GM23338 (cell line): ENCODE measurements around the gene UNC13D. TPM values are rescaled to one million over a fixed set of nuclear protein-coding genes. Genes with fewer than 3 reads are reported as not detected.

Experiments used
- ATAC-seq: fragments of 200-7000 bp; cut with Tn5 transposase; 3 replicates; pipeline ENCODE4 v1.9.1; 2020
- DNase-seq: peaks from one replicate; pipeline ENCODE4 v3.0.0-alpha.2; 2015; ENCODE audit warnings: low spot score
- H2AFZ ChIP-seq: fragments of 200-600 bp; sonication (generic); 2 replicates; pipeline ENCODE4 v1.8.0; 2016; ENCODE audit warnings: antibody characterized with exemption, mild to moderate bottlenecking, moderate library complexity
- H3F3A ChIP-seq: fragments of 200-600 bp; sonication (generic); replicated peaks from 2 replicates; pipeline ENCODE4 v1.8.0; 2017; ENCODE audit warnings: antibody characterized with exemption, mixed run types, low read depth
- H3K27ac ChIP-seq: fragments of 200-600 bp; sonication (generic); 2 replicates; pipeline ENCODE4 v1.6.1; 2016; ENCODE audit warnings: low read depth
- H3K27me3 ChIP-seq: fragments of 200-600 bp; sonication (generic); 2 replicates; pipeline ENCODE4 v1.8.0; 2016; ENCODE audit warnings: mild to moderate bottlenecking, mixed run types, moderate library complexity; ENCODE audit not compliant: insufficient read depth
- H3K36me3 ChIP-seq: fragments of 200-600 bp; sonication (generic); 2 replicates; pipeline ENCODE4 v1.8.0; 2016; ENCODE audit warnings: mild to moderate bottlenecking; ENCODE audit not compliant: insufficient read depth
- H3K4me1 ChIP-seq: fragments of 200-600 bp; sonication (generic); 2 replicates; pipeline ENCODE4 v1.8.0; 2016; ENCODE audit warnings: mild to moderate bottlenecking, moderate library complexity; ENCODE audit not compliant: insufficient read depth
- H3K4me2 ChIP-seq: fragments of 200-600 bp; sonication (generic); 2 replicates; pipeline ENCODE4 v1.7.1; 2017; ENCODE audit warnings: mixed run types
- H3K4me3 ChIP-seq: fragments of 200-600 bp; sonication (generic); 2 replicates; pipeline ENCODE4 v1.6.1; 2016; ENCODE audit warnings: mixed run types
- H3K79me2 ChIP-seq: fragments of 200-600 bp; sonication (generic); replicated peaks from 2 replicates; pipeline ENCODE4 v1.8.0; 2017; ENCODE audit warnings: mild to moderate bottlenecking; ENCODE audit not compliant: insufficient read depth
- H3K9me2 ChIP-seq: fragments of 200-600 bp; sonication (generic); 2 replicates; pipeline ENCODE4 v1.8.0; 2017; ENCODE audit not compliant: insufficient read depth
- H4K20me1 ChIP-seq: fragments of 200-600 bp; sonication (generic); replicated peaks from 2 replicates; pipeline ENCODE4 v1.8.0; 2017; ENCODE audit warnings: mild to moderate bottlenecking; ENCODE audit not compliant: insufficient read depth
- H3K27ac Mint-ChIP-seq: 2 replicates; pipeline ENCODE4 v1.8.0; 2020; ENCODE audit warnings: inconsistent platforms, mild to moderate bottlenecking, moderate library complexity, mixed read lengths
- H3K27me3 Mint-ChIP-seq: 3 replicates; pipeline ENCODE4 v1.8.0; 2022; ENCODE audit warnings: low read depth, mild to moderate bottlenecking, moderate library complexity, mixed read lengths, inconsistent platforms; ENCODE audit not compliant: insufficient read depth, poor library complexity
- H3K36me3 Mint-ChIP-seq: 3 replicates; pipeline ENCODE4 v1.8.0; 2021; ENCODE audit warnings: low read depth, mild to moderate bottlenecking, inconsistent platforms, moderate library complexity, mixed read lengths
- H3K4me1 Mint-ChIP-seq: 3 replicates; pipeline ENCODE4 v1.8.0; 2020; ENCODE audit warnings: mild to moderate bottlenecking, inconsistent platforms, mixed read lengths
- H3K4me3 Mint-ChIP-seq: 3 replicates; pipeline ENCODE4 v1.8.0; 2021; ENCODE audit warnings: moderate library complexity, mild to moderate bottlenecking, inconsistent platforms, mixed read lengths
- H3K9me3 Mint-ChIP-seq: 3 replicates; pipeline ENCODE4 v1.8.0; 2020; ENCODE audit warnings: moderate library complexity, mild to moderate bottlenecking, inconsistent platforms, mixed read lengths
- CREB1 ChIP-seq: fragments of 250-450 bp; sonication (Bioruptor Pico); IDR thresholded peaks from 2 replicates; pipeline ENCODE4 v1.5.0; 2020; ENCODE audit warnings: low read depth, mild to moderate bottlenecking, moderate library complexity
- EZH2 ChIP-seq: fragments of 200-600 bp; sonication (generic); IDR thresholded peaks from one replicate; pipeline ENCODE4 v1.8.0; 2017; ENCODE audit warnings: antibody characterized with exemption, mild to moderate bottlenecking, low read depth; ENCODE audit not compliant: unreplicated experiment
- EZH2phosphoT487 ChIP-seq: fragments of 200-600 bp; sonication (generic); IDR thresholded peaks from one replicate; pipeline ENCODE4 v1.8.1; 2018; ENCODE audit warnings: antibody characterized with exemption; ENCODE audit not compliant: unreplicated experiment
- JUNB ChIP-seq: IDR thresholded peaks from one replicate; pipeline ENCODE4 v1.6.1; 2016; ENCODE audit warnings: antibody characterized with exemption; ENCODE audit not compliant: unreplicated experiment
- NANOG ChIP-seq: IDR thresholded peaks from 2 replicates; pipeline ENCODE4 v1.6.1; 2016; ENCODE audit warnings: antibody characterized with exemption, borderline replicate concordance
- POLR2AphosphoS5 ChIP-seq: IDR thresholded peaks from 2 replicates; pipeline ENCODE4 v1.6.1; 2016; ENCODE audit warnings: antibody characterized with exemption, low read depth
- STAT1 ChIP-seq: IDR thresholded peaks from one replicate; pipeline ENCODE4 v1.6.1; 2016; ENCODE audit warnings: antibody characterized with exemption; ENCODE audit not compliant: unreplicated experiment
- ZNF114 ChIP-seq: fragments of 250-450 bp; sonication (Bioruptor Pico); IDR thresholded peaks from 2 replicates; pipeline ENCODE4 v1.5.0; 2020; ENCODE audit warnings: mild to moderate bottlenecking, moderate library complexity
- ZNF331 ChIP-seq: fragments of 250-450 bp; sonication (Bioruptor Pico); IDR thresholded peaks from 2 replicates; pipeline ENCODE4 v1.5.0; 2020; ENCODE audit warnings: low read depth, mild to moderate bottlenecking, moderate library complexity
- polyA plus RNA-seq: library from polyadenylated mRNA; unstranded; fragments of >200 nt; fragmentation: Nextera tagmentation; extraction: Ambion mirVana; gene quantifications from 2 replicates; pipeline ENCODE4 v1.2.1, GENCODE V29; 2016
- total RNA-seq: library from RNA; depleted of rRNA; stranded (reverse); fragments of >200 nt; shearing (Covaris generic); gene quantifications from 2 replicates; pipeline ENCODE4 v1.2.3, GENCODE V29; 2014
- TF ChIP-seq, protein P1 (sequence below), 2 experiments: fragments of 200-600 bp in 1 of 2; sonication (generic) in 1 of 2; conservative IDR thresholded peaks; 2 replicates each; pipeline versions ENCODE4 v1.5.1 to v1.6.1; 2016 to 2017; ENCODE audit warnings: antibody characterized with exemption in 2 of 2, low read depth in 2 of 2, mild to moderate bottlenecking in 2 of 2, moderate library complexity in 1 of 2
- TF ChIP-seq, protein P2 (sequence below): IDR thresholded peaks from one replicate; pipeline ENCODE4 v1.6.1; 2018; ENCODE audit warnings: antibody characterized with exemption; ENCODE audit not compliant: unreplicated experiment
- TF ChIP-seq, protein P3 (sequence below): fragments of 250-450 bp; sonication (Bioruptor Pico); IDR thresholded peaks from 2 replicates; pipeline ENCODE4 v1.5.0; 2020; ENCODE audit warnings: mild to moderate bottlenecking, moderate library complexity
- TF ChIP-seq, protein P4 (sequence below): IDR thresholded peaks from 2 replicates; pipeline ENCODE4 v1.6.1; 2016; ENCODE audit warnings: antibody characterized with exemption

UNC13D gene
- total and polyA plus RNA-seq, 2 experiments from 2014 or later = 5.9 to 10.8 TPM

DNA sequence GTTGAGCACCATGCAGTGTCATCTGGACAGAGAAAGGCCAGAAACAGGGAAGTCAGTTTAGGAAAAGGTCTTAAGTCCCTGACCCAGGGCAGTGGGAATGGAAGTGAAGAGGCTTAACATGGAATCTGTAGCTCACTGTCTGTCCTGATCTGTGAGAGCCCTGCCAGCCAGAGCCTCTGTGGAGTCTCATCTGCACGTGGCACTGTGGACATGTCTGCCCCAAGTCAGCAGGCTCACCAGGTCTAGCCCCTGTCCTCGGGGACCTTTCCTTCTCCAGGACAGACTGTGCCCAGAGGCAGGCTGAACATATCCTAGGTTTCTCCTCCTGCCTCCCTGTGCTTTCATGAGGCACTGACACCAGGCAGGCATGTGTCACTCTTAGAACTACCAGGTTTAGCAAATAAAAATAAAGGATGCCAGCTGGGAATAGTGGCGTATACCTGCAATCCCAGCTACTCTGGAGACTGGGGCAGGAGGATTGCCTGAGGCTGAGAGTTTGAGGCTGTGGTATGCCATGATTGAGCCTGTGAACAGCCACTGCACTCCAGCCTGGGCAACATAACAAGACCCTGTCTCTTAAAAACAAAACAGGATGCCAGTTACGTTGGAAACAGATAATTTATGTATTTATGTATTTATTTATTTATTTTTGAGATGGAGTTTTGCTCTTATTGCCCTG, 37.2 kb downstream of the UNC13D start:
- no peaks in the 10 kb centered on the region; the same call in 1 of the 2 replicates for H3F3A ChIP-seq
- ATAC-seq = no peak
- TF ChIP-seq POLR2AphosphoS5 = no peak
- TF ChIP-seq EZH2 = no peak
- TF ChIP-seq STAT1 = no peak
- TF ChIP-seq, protein P1, sequence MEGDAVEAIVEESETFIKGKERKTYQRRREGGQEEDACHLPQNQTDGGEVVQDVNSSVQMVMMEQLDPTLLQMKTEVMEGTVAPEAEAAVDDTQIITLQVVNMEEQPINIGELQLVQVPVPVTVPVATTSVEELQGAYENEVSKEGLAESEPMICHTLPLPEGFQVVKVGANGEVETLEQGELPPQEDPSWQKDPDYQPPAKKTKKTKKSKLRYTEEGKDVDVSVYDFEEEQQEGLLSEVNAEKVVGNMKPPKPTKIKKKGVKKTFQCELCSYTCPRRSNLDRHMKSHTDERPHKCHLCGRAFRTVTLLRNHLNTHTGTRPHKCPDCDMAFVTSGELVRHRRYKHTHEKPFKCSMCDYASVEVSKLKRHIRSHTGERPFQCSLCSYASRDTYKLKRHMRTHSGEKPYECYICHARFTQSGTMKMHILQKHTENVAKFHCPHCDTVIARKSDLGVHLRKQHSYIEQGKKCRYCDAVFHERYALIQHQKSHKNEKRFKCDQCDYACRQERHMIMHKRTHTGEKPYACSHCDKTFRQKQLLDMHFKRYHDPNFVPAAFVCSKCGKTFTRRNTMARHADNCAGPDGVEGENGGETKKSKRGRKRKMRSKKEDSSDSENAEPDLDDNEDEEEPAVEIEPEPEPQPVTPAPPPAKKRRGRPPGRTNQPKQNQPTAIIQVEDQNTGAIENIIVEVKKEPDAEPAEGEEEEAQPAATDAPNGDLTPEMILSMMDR (conservative IDR thresholded peaks at IDR 0.05; ENCODE audit: low read depth in 2 of 2) = no peak
- no peak for TF ChIP-seq ZNF114 (CRISPR knock-in tag)
- TF ChIP-seq, protein P2, sequence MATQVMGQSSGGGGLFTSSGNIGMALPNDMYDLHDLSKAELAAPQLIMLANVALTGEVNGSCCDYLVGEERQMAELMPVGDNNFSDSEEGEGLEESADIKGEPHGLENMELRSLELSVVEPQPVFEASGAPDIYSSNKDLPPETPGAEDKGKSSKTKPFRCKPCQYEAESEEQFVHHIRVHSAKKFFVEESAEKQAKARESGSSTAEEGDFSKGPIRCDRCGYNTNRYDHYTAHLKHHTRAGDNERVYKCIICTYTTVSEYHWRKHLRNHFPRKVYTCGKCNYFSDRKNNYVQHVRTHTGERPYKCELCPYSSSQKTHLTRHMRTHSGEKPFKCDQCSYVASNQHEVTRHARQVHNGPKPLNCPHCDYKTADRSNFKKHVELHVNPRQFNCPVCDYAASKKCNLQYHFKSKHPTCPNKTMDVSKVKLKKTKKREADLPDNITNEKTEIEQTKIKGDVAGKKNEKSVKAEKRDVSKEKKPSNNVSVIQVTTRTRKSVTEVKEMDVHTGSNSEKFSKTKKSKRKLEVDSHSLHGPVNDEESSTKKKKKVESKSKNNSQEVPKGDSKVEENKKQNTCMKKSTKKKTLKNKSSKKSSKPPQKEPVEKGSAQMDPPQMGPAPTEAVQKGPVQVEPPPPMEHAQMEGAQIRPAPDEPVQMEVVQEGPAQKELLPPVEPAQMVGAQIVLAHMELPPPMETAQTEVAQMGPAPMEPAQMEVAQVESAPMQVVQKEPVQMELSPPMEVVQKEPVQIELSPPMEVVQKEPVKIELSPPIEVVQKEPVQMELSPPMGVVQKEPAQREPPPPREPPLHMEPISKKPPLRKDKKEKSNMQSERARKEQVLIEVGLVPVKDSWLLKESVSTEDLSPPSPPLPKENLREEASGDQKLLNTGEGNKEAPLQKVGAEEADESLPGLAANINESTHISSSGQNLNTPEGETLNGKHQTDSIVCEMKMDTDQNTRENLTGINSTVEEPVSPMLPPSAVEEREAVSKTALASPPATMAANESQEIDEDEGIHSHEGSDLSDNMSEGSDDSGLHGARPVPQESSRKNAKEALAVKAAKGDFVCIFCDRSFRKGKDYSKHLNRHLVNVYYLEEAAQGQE = no peak
- TF ChIP-seq, protein P3, sequence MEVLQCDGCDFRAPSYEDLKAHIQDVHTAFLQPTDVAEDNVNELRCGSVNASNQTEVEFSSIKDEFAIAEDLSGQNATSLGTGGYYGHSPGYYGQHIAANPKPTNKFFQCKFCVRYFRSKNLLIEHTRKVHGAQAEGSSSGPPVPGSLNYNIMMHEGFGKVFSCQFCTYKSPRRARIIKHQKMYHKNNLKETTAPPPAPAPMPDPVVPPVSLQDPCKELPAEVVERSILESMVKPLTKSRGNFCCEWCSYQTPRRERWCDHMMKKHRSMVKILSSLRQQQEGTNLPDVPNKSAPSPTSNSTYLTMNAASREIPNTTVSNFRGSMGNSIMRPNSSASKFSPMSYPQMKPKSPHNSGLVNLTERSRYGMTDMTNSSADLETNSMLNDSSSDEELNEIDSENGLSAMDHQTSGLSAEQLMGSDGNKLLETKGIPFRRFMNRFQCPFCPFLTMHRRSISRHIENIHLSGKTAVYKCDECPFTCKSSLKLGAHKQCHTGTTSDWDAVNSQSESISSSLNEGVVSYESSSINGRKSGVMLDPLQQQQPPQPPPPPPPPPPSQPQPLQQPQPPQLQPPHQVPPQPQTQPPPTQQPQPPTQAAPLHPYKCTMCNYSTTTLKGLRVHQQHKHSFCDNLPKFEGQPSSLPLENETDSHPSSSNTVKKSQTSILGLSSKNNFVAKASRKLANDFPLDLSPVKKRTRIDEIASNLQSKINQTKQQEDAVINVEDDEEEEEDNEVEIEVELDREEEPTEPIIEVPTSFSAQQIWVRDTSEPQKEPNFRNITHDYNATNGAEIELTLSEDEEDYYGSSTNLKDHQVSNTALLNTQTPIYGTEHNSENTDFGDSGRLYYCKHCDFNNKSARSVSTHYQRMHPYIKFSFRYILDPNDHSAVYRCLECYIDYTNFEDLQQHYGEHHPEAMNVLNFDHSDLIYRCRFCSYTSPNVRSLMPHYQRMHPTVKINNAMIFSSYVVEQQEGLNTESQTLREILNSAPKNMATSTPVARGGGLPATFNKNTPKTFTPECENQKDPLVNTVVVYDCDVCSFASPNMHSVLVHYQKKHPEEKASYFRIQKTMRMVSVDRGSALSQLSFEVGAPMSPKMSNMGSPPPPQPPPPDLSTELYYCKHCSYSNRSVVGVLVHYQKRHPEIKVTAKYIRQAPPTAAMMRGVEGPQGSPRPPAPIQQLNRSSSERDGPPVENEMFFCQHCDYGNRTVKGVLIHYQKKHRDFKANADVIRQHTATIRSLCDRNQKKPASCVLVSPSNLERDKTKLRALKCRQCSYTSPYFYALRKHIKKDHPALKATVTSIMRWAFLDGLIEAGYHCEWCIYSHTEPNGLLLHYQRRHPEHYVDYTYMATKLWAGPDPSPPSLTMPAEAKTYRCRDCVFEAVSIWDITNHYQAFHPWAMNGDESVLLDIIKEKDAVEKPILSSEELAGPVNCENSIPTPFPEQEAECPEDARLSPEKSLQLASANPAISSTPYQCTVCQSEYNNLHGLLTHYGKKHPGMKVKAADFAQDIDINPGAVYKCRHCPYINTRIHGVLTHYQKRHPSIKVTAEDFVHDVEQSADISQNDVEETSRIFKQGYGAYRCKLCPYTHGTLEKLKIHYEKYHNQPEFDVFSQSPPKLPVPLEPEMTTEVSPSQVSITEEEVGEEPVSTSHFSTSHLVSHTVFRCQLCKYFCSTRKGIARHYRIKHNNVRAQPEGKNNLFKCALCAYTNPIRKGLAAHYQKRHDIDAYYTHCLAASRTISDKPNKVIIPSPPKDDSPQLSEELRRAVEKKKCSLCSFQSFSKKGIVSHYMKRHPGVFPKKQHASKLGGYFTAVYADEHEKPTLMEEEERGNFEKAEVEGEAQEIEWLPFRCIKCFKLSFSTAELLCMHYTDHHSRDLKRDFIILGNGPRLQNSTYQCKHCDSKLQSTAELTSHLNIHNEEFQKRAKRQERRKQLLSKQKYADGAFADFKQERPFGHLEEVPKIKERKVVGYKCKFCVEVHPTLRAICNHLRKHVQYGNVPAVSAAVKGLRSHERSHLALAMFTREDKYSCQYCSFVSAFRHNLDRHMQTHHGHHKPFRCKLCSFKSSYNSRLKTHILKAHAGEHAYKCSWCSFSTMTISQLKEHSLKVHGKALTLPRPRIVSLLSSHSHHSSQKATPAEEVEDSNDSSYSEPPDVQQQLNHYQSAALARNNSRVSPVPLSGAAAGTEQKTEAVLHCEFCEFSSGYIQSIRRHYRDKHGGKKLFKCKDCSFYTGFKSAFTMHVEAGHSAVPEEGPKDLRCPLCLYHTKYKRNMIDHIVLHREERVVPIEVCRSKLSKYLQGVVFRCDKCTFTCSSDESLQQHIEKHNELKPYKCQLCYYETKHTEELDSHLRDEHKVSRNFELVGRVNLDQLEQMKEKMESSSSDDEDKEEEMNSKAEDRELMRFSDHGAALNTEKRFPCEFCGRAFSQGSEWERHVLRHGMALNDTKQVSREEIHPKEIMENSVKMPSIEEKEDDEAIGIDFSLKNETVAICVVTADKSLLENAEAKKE (CRISPR knock-in tag) = no peak
- TF ChIP-seq, protein P4, sequence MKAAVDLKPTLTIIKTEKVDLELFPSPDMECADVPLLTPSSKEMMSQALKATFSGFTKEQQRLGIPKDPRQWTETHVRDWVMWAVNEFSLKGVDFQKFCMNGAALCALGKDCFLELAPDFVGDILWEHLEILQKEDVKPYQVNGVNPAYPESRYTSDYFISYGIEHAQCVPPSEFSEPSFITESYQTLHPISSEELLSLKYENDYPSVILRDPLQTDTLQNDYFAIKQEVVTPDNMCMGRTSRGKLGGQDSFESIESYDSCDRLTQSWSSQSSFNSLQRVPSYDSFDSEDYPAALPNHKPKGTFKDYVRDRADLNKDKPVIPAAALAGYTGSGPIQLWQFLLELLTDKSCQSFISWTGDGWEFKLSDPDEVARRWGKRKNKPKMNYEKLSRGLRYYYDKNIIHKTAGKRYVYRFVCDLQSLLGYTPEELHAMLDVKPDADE = no peak
- TF ChIP-seq EZH2phosphoT487 = no peak
- TF ChIP-seq ZNF331 = no peak
- no peak for TF ChIP-seq CREB1 (CRISPR knock-in tag)
- TF ChIP-seq JUNB = no peak
- no peak for TF ChIP-seq NANOG
- H3K4me3 ChIP-seq = no peak overlapping the region
- H3K4me1 ChIP-seq = no peaks in the 10 kb centered on the region
- Mint-ChIP-seq H3K36me3 (peaks cover 8% of the 10 kb centered on the region; the same call in 1 of the 3 replicates), H3K27ac (no peak overlapping the region), H3K4me3 (no peak overlapping the region), H3K9me3 (no peaks in the 10 kb centered on the region; the same call in 2 of the 3 replicates), H3K4me1 (no peaks in the 10 kb centered on the region), H3K27me3 (peaks cover 15% of the 10 kb centered on the region)
- H3K27ac ChIP-seq = no peak overlapping the region
- DNase-seq = no peak
- H3K4me2 ChIP-seq = no peak overlapping the region
- H3K27me3 ChIP-seq = no peaks in the 10 kb centered on the region
- H2AFZ ChIP-seq = no peak overlapping the region
- peaks cover 5% of the 10 kb centered on the region for H4K20me1 ChIP-seq
- no peaks in the 10 kb centered on the region for H3K9me2 ChIP-seq
- no peaks in the 10 kb centered on the region for H3K36me3 ChIP-seq
- peaks cover 28% of the 10 kb centered on the region for H3K79me2 ChIP-seq
